Mucosa of descending colon (tissue), 3 donors: ENCODE results near the gene MARCO. TPM values are rescaled to one million over a fixed set of nuclear protein-coding genes. Genes with fewer than 3 reads are reported as not detected.

Experiments
- ATAC-seq: fragments of 200-7000 bp; cut with Tn5 transposase; one replicate; pipeline ENCODE4 v1.9.1; 2020; ENCODE audit warnings: mild to moderate bottlenecking, moderate library complexity
- DNase-seq, 3 donors: peaks; one replicate each; pipeline ENCODE4 v3.0.0-alpha.2; 2020
- H3K36me3 ChIP-seq: fragments of 200-600 bp; one replicate; pipeline ENCODE4 v1.8.0; 2021; ENCODE audit warnings: low read depth, mild to moderate bottlenecking
- H3K4me1 ChIP-seq: fragments of 200-600 bp; one replicate; pipeline ENCODE4 v1.8.0; 2021; ENCODE audit warnings: low read depth, mild to moderate bottlenecking
- H3K4me3 ChIP-seq: fragments of 200-600 bp; one replicate; pipeline ENCODE4 v1.8.0; 2021; ENCODE audit warnings: mild to moderate bottlenecking
- H3K9me3 ChIP-seq: fragments of 200-600 bp; one replicate; pipeline ENCODE4 v1.8.0; 2021; ENCODE audit warnings: mild to moderate bottlenecking
- CTCF ChIP-seq: fragments of 200-600 bp; IDR thresholded peaks from one replicate; pipeline ENCODE4 v1.8.0; 2022; ENCODE audit warnings: antibody characterized with exemption, mild to moderate bottlenecking
- intact Hi-C, 2 donors: fragments of 100-400 bp; cut with DNase I in 1 of 2; cut with micrococcal nuclease in 1 of 2; formaldehyde crosslinking; loops; one replicate each; pipeline versions ENCODE4 v1.11.0 to v1.11.1; 2022; cut with DNase I, micrococcal nuclease
- total RNA-seq, 3 donors: library from RNA; stranded (reverse); fragmentation: NEBNext Ultra II Directional in 2 of 3; extraction: Animal tissue kit (Norgen Biotek cat#: 25700) in 2 of 3; gene quantifications; one replicate each; pipeline versions ENCODE4 v1.2.1 to v1.2.4, GENCODE V29; 2021 to 2023
- donor health status: DM: no; HTN: no; CAD: no; lungs with moderate emphysema.
- donor health status: DM: no; HTN: no; CAD: no.
- donor health status: DM: no; HTN: yes; CAD: no.

The MARCO gene
- total RNA-seq, 3 donors from 2014 or later = 0.69 to 13.3 (median 10.4) TPM

- no peak for DNase-seq
- Histone ChIP-seq H3K36me3 (no peaks in the 10 kb centered on the region), H3K4me3 (no peak overlapping the region), H3K9me3 (peaks cover 10% of the 10 kb centered on the region), H3K4me1 (no peaks in the 10 kb centered on the region)
- no peak for TF ChIP-seq CTCF
- intact Hi-C loops = no loop called here
- ATAC-seq = no peak
These were observed 12.9 kb upstream of the MARCO start for GRCh38 chr2:118929059-118929458.

GRCh38 chr2:118932949-118933348 is 9.0 kb upstream of the MARCO start:
- H3K4me3 ChIP-seq = no peak overlapping the region
- ATAC-seq (no peak), DNase-seq (no peak)
- TF ChIP-seq CTCF = no peak
- H3K4me1 ChIP-seq = peaks cover 10% of the 10 kb centered on the region
- peaks cover 10% of the 10 kb centered on the region for H3K9me3 ChIP-seq
- H3K36me3 ChIP-seq = no peaks in the 10 kb centered on the region
- intact Hi-C loops = no loop called here

- ATAC-seq (peak; percentile 60), DNase-seq (no peak)
- Histone ChIP-seq H3K4me1 (peaks cover 10% of the 10 kb centered on the region), H3K9me3 (peaks cover 10% of the 10 kb centered on the region), H3K4me3 (no peak overlapping the region), H3K36me3 (no peaks in the 10 kb centered on the region)
- intact Hi-C loops = no loop called here
- TF ChIP-seq CTCF = no peak
These were observed 5.7 kb upstream of the MARCO start for GRCh38 chr2:118936306-118936705.

- H3K4me1 ChIP-seq = peaks cover 10% of the 10 kb centered on the region
- H3K4me3 ChIP-seq = no peak overlapping the region
- intact Hi-C loops = no loop called here
- TF ChIP-seq CTCF = no peak
- ATAC-seq (peak; percentile 39), DNase-seq (no peak)
- no peaks in the 10 kb centered on the region for H3K36me3 ChIP-seq
- H3K9me3 ChIP-seq = peaks cover 10% of the 10 kb centered on the region
These were observed 5.1 kb upstream of the MARCO start for GRCh38 chr2:118936936-118937335.

- no peak overlapping the region for H3K4me3 ChIP-seq
- DNase-seq = peak in 2 of 3 donors; percentile 31 to 43
- peaks cover 6% of the 10 kb centered on the region for H3K9me3 ChIP-seq
- peaks cover 10% of the 10 kb centered on the region for H3K4me1 ChIP-seq
- ATAC-seq = peak; percentile 87
- intact Hi-C loops = no loop called here
- H3K36me3 ChIP-seq = no peaks in the 10 kb centered on the region
- no peak for TF ChIP-seq CTCF
These were observed 4.2 kb upstream of the MARCO start for GRCh38 chr2:118937817-118938216.

GRCh38 chr2:118939994-118940393 is 2.0 kb upstream of the MARCO start:
- intact Hi-C loops = no loop called here
- DNase-seq (no peak), ATAC-seq (no peak)
- H3K4me1 ChIP-seq = peaks cover 10% of the 10 kb centered on the region
- no peaks in the 10 kb centered on the region for H3K9me3 ChIP-seq
- no peak overlapping the region for H3K4me3 ChIP-seq
- no peaks in the 10 kb centered on the region for H3K36me3 ChIP-seq
- TF ChIP-seq CTCF = no peak
